WTC11 (cell line): ENCODE data around the gene WDR36. TPM values are rescaled to one million over a fixed set of nuclear protein-coding genes. Genes with fewer than 3 reads are reported as not detected.

Source experiments
- AFF4 ChIP-seq: sonication (generic); formaldehyde crosslinking; IDR thresholded peaks from 2 replicates; pipeline ENCODE4 v1.8.1; 2023; ENCODE audit warnings: mild to moderate bottlenecking, missing genetic modification reagents, borderline replicate concordance
- ARID4B ChIP-seq: sonication (generic); formaldehyde crosslinking; IDR thresholded peaks from 2 replicates; pipeline ENCODE4 v1.8.0; 2023; ENCODE audit warnings: missing genetic modification reagents, mild to moderate bottlenecking, borderline replicate concordance
- ATF2 ChIP-seq: sonication (generic); formaldehyde crosslinking; IDR thresholded peaks from 2 replicates; pipeline ENCODE4 v1.8.1; 2022; ENCODE audit warnings: low read depth, missing genetic modification reagents, borderline replicate concordance
- FOXP1 ChIP-seq: sonication (generic); formaldehyde crosslinking; IDR thresholded peaks from 2 replicates; pipeline ENCODE4 v1.8.0; 2022; ENCODE audit warnings: missing genetic modification reagents, mild to moderate bottlenecking, moderate library complexity, borderline replicate concordance
- JUN ChIP-seq: sonication (generic); formaldehyde crosslinking; IDR thresholded peaks from 2 replicates; pipeline ENCODE4 v1.8.0; 2023; ENCODE audit warnings: mild to moderate bottlenecking, missing genetic modification reagents
- KAT7 ChIP-seq: sonication (generic); formaldehyde crosslinking; IDR thresholded peaks from 2 replicates; pipeline ENCODE4 v1.8.1; 2023; ENCODE audit warnings: missing genetic modification reagents, mild to moderate bottlenecking, borderline replicate concordance
- PRRX2 ChIP-seq: fragments of 250-450 bp; sonication (Bioruptor Pico); IDR thresholded peaks from 2 replicates; pipeline ENCODE4 v1.8.0; 2021; ENCODE audit warnings: mild to moderate bottlenecking
- TEAD4 ChIP-seq: sonication (generic); formaldehyde crosslinking; IDR thresholded peaks from 2 replicates; pipeline ENCODE4 v1.8.0; 2022; ENCODE audit warnings: mild to moderate bottlenecking, missing genetic modification reagents
- USF1 ChIP-seq: sonication (generic); formaldehyde crosslinking; IDR thresholded peaks from 2 replicates; pipeline ENCODE4 v1.8.0; 2022; ENCODE audit warnings: mild to moderate bottlenecking, missing genetic modification reagents
- ZBTB21 ChIP-seq: sonication (generic); formaldehyde crosslinking; IDR thresholded peaks from 2 replicates; pipeline ENCODE4 v1.8.1; 2023; ENCODE audit warnings: mild to moderate bottlenecking, missing genetic modification reagents, borderline replicate concordance
- ZBTB43 ChIP-seq: sonication (generic); formaldehyde crosslinking; IDR thresholded peaks from 2 replicates; pipeline ENCODE4 v1.8.1; 2023; ENCODE audit warnings: mild to moderate bottlenecking, missing genetic modification reagents
- ZMAT4 ChIP-seq: fragments of 250-450 bp; sonication (Bioruptor Pico); IDR thresholded peaks from 2 replicates; pipeline ENCODE4 v1.9.0; 2021; ENCODE audit warnings: mild to moderate bottlenecking
- ZNF317 ChIP-seq: sonication (generic); formaldehyde crosslinking; IDR thresholded peaks from 2 replicates; pipeline ENCODE4 v1.8.1; 2023; ENCODE audit warnings: low read depth, mild to moderate bottlenecking, moderate library complexity, missing genetic modification reagents, borderline replicate concordance
- ZNF416 ChIP-seq: fragments of 250-450 bp; sonication (Bioruptor Pico); IDR thresholded peaks from 2 replicates; pipeline ENCODE4 v1.9.0; 2021; ENCODE audit warnings: mild to moderate bottlenecking, inconsistent platforms
- ZSCAN18 ChIP-seq: fragments of 250-450 bp; sonication (Bioruptor Pico); IDR thresholded peaks from 2 replicates; pipeline ENCODE4 v2.1.2; 2022; ENCODE audit warnings: mild to moderate bottlenecking, moderate library complexity
- total RNA-seq: library from RNA; stranded (reverse); gene quantifications from 3 replicates; pipeline ENCODE4 v1.2.3, GENCODE V29; 2021

The WDR36 gene
- total RNA-seq, 1 experiment from 2014 or later: 34.1 TPM

GRCh38 chr5:111172504-111172903 is 80.4 kb downstream of the WDR36 start (continued):
- TF ChIP-seq ZBTB43 (CRISPR knock-in tag) (no peak), KAT7 (no peak), PRRX2 (CRISPR knock-in tag) (no peak), JUN (CRISPR knock-in tag) (no peak), ARID4B (no peak), USF1 (CRISPR knock-in tag) (no peak), ATF2 (no peak), TEAD4 (CRISPR knock-in tag) (no peak), ZBTB21 (CRISPR knock-in tag) (no peak), ZNF416 (CRISPR knock-in tag) (no peak), ZNF317 (CRISPR knock-in tag) (no peak), ZMAT4 (CRISPR knock-in tag) (no peak), AFF4 (CRISPR knock-in tag) (no peak), ZSCAN18 (CRISPR knock-in tag) (no peak), FOXP1 (CRISPR knock-in tag) (no peak)
